DMS153 treated with DMSO at 0.1 percent for 48 hours (cell line): Measurements from ENCODE around the gene SNCA.

Source experiments
- DNase-seq: peaks from one replicate; lab custom pipeline; 2025; ENCODE audit not compliant: unreplicated experiment; lab: John Stamatoyannopoulos, UW

Gene SNCA

DNA sequence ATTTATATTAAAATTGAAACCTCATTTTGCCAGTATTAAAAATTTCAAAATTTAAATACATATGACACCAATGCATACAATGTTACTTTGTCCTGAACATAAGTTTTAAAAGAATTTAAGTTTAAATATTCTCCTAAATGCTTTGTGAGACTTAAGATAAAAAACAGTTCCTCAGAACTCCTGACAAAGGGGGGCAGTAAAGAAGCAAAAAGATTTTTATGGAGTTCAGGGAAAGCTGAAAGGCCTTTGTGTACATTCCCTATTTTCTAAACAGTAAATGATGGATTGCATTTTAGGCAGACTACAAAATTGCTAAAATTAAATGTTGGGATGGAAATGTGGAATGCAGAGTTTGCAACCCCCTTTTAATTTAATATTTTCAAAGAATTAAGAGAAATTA is 81.7 kb downstream of the SNCA start:
- no peak for DNase-seq

- DNase-seq: no peak
These were observed 82.4 kb downstream of the SNCA start for GRCh38 chr4:89754531-89754930.

DNA sequence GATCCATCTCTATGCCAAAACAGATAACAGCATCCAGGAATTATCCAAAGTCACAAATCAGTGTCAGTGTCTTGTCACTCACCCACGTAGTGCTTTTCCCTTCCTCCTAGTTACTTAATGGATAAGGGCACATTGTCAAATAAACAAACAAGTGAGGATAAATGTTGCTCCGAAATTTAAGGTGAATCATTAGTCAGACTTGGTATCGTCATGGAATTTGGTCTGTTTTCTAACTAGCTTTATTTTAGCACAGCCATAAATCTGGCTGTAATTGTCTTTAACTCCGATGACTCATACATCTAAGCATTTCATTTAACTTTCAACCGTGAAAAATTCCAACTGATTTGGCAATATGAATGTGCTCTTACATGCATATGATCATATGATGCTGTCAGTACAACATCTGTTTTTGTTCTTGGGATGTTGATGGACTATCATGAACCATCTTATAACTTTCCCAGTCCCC is 83.3 kb downstream of the SNCA start:
- no peak for DNase-seq

- DNase-seq: no peak
These were observed 83.9 kb downstream of the SNCA start for GRCh38 chr4:89752932-89753598.

- no peak for DNase-seq
These were observed 85.5 kb downstream of the SNCA start for GRCh38 chr4:89751416-89751815.

- no peak for DNase-seq
These were observed 90.6 kb downstream of the SNCA start for GRCh38 chr4:89746377-89746776.

GRCh38 chr4:89745708-89746107 is 91.3 kb downstream of the SNCA start:
- no peak for DNase-seq

GRCh38 chr4:89744914-89745313 is 92.0 kb downstream of the SNCA start:
- no peak for DNase-seq

DNA sequence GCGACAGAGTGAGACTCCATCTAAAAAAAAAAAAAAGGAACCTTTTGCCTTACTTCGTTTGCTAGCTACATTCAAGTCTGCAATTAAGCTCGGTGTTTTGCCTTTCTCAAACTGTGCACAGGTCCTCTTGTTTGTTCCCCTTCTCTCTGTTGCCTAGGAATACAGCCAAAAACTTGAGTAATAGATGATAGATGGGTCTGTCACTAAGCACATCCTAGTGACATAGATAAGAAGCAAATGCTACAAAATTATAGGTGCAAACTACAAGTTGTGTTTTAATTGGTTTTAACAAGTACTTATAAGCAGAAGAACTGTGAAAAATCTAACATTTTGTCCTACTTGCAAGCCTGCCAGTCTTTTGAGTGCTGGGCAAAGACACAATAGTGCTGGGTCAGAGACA is 95.2 kb downstream of the SNCA start:
- DNase-seq: no peak

GRCh38 chr4:89739311-89739988 is 97.5 kb downstream of the SNCA start:
- no peak for DNase-seq

GRCh38 chr4:89737888-89738287 is 99.1 kb downstream of the SNCA start:
- DNase-seq: no peak

DNA sequence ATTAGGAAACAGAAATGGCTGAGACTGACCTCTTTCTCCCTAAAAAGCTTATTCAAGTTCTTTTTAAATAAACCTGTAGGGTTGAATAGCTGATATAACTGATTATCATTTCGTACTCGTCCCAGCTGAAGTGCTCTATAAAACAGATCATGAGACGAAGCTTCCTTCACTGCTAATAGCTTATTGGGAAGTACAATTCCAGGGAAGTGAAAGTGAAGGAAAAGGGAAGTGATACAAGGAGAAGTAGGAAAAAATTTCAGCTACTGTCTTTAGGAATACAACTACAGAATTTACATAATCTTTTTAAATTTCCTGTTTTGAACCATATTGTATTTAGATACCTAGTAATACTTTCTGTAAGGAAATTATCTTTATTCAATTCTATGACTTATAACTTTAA is 103.0 kb downstream of the SNCA start:
- no peak for DNase-seq

GRCh38 chr4:89727238-89727637 is 109.7 kb downstream of the SNCA start:
- no peak for DNase-seq

GRCh38 chr4:89725268-89725667 is 111.7 kb downstream of the SNCA start:
- DNase-seq: no peak

DNA sequence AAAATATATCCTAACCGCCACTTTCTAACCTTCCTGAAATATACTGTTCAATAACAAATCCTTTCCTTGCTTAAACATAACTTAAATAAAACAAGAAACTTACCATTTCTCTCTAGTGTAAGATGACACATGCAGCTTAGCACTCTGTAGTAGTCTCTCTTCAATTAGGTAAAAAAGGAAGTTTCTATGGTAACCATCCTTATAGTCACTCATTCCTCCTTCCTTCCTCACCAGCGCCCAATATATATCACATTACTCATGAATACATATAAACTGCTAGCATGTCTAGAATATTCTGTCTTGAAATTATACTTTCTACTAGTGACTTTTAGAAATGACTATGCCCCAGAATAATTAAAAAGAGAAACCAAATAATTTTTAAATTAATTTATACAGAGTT is 112.2 kb downstream of the SNCA start:
- DNase-seq: no peak

GRCh38 chr4:89723096-89723495 is 113.9 kb downstream of the SNCA start:
- no peak for DNase-seq

DNA sequence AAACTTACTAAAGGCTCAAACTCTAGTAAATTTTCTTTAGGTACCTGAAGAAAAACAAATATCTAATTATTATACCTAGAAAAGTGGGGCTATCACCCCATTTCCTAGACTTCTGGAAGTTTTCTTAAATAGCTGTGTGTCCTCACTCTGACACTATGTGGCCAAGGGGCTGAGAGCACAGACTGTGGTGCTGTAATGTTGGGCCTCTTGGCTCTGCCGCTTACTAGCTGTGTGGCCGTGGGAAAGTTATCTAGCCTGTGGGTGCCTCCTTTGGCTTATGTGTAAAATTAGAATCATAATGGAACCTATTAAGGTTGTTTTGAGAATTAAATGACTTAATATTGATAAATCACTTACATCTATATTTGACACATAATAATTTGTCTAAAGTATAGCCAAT is 114.4 kb downstream of the SNCA start:
- DNase-seq: no peak

DNA sequence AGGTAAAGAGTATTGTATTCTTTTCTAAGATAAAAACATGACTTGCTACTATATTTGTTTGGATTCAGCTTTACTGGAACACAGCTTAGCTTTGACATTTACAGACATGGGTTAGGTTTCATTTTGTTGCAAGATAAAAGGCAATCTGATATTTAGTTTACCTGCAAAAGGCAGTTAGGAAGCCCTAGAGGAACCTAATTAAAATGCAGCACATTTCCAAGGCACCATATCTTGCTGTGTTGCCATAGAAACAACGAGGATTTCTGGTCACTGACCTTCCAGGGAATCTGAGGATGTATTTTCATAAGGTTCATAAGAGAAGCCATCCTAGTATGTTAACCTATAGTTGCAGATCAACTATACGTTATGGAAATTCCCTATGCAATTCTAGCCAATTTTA is 116.0 kb downstream of the SNCA start:
- DNase-seq: no peak

DNA sequence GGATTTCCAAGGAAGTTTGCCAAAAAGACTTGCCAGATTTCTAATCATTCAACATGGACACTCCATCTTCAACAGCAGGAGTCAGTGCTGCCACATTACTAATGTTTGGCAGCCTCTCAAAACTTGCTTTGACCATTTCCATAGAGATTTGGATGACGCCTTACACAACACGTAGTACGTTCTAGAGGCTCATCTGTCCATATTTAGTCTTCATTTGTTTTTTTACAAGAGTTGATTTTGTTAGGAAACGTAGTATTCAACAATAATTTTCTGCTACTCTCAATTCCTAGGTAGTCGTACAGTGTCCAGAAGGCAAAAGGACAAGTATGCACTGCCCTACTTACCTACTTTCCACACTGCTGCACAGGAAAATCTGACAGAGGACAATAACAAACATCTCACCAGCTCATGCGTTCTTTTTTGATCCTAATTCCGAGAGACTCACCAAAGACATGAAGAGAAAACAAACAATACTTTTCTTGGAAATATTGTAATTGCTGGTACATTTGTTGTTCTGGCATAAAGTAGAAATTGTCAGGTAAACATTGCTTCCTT is 117.3 kb downstream of the SNCA start:
- DNase-seq: no peak

GRCh38 chr4:89716893-89717292 is 120.1 kb downstream of the SNCA start:
- no peak for DNase-seq

- no peak for DNase-seq
These were observed 121.3 kb downstream of the SNCA start for GRCh38 chr4:89715631-89716030.

DNA sequence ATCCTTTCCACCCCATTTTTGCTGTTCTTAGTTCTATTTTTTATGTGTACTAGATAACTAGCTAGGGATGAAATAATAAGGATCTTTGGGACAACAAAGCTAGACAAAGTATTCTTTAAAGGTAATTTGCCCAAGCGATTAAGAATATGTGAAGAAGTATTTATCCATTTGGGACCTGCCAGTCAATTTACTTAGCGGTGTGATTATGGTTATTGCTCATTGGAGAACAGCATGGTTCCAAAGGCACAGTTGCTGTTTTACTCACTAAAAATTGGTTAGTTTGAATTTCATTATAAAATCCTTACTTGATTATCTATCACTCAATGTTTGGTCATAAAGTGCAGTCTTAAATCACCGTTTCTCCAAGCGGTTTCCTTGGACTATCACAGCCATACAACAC is 124.1 kb downstream of the SNCA start:
- no peak for DNase-seq

DNA sequence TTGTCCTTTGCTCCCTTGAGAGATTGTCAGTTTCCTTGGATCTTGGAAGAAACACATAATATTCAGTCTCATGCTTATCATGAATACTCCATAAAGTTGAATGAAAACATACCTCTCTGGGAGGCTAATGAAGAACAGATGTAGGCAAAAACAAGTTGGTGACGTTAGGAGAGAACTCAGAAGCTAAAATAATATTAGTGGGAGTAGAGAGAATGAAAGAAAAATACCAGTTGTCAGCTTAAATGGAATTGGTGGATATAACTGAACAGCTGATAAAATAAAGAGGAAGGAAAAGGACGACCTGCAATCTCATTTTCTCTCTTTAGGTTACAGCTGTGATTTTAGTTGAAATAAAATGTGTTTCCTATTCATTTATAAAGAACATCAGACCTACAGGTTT is 124.8 kb downstream of the SNCA start:
- DNase-seq: no peak
